ENCODE data around the gene ZDHHC14.
A peak's percentile ranks its signal among the peaks of the same experiment; 100 is the strongest.
"Not testable (repeated sequence)": the region's sequence is repeated elsewhere in the genome, so short reads cannot be mapped to it uniquely, and the experiment has no call there.

Gene ZDHHC14

GRCh38 chr6:157677235-157677634, 296.2 kb downstream of the ZDHHC14 start:
- no peak for DNase-seq

- DNase-seq = no peak
Observed at GRCh38 chr6:157679605-157680580, 298.9 kb downstream of the ZDHHC14 start.

- DNase-seq = peak; percentile 16
Observed at GRCh38 chr6:157681041-157681650, 300.2 kb downstream of the ZDHHC14 start.

GRCh38 chr6:157682856-157683481, 302.0 kb downstream of the ZDHHC14 start:
- no peak for DNase-seq

- no peak for DNase-seq
Observed at GRCh38 chr6:157683707-157684106, 302.7 kb downstream of the ZDHHC14 start.

GRCh38 chr6:157684620-157685299, 303.8 kb downstream of the ZDHHC14 start:
- no peak for DNase-seq

- DNase-seq = no peak
Observed at GRCh38 chr6:157685596-157686280, 304.7 kb downstream of the ZDHHC14 start.

GRCh38 chr6:157688275-157688959, 307.4 kb downstream of the ZDHHC14 start:
- no peak for DNase-seq

GRCh38 chr6:157688960-157689599, 308.1 kb downstream of the ZDHHC14 start:
- no peak for DNase-seq

- DNase-seq = no peak
Observed at GRCh38 chr6:157689875-157690274, 308.9 kb downstream of the ZDHHC14 start.

GRCh38 chr6:157690441-157691210, 309.6 kb downstream of the ZDHHC14 start:
- DNase-seq = no peak

GRCh38 chr6:157691621-157692020, 310.6 kb downstream of the ZDHHC14 start:
- not testable (repeated sequence) for DNase-seq

GRCh38 chr6:157693867-157694266, 312.9 kb downstream of the ZDHHC14 start:
- no peak for DNase-seq

GRCh38 chr6:157695301-157696040, 314.5 kb downstream of the ZDHHC14 start:
- DNase-seq = no peak

GRCh38 chr6:157699777-157700636, 319.0 kb downstream of the ZDHHC14 start:
- no peak for DNase-seq

GRCh38 chr6:157706351-157706750, 325.4 kb downstream of the ZDHHC14 start:
- not testable (repeated sequence) for DNase-seq

- DNase-seq = no peak
Observed at GRCh38 chr6:157706883-157707282, 325.9 kb downstream of the ZDHHC14 start.

- DNase-seq = no peak
Observed at GRCh38 chr6:157707576-157707975, 326.6 kb downstream of the ZDHHC14 start.

GRCh38 chr6:157708239-157708638, 327.2 kb downstream of the ZDHHC14 start:
- no peak for DNase-seq
